ENCODE data around the gene TRIM2.

Gene TRIM2

GRCh38 chr4:153241970-153242838 lies 38.0 kb downstream of the TRIM2 start:
- no peak overlapping the region for H3K4me3 ChIP-seq (ENCODE audit: low read depth, low read length)
- TF ChIP-seq CTCF (IDR thresholded peaks at IDR 0.05; ENCODE audit: low read depth, low read length): no peak

DNA sequence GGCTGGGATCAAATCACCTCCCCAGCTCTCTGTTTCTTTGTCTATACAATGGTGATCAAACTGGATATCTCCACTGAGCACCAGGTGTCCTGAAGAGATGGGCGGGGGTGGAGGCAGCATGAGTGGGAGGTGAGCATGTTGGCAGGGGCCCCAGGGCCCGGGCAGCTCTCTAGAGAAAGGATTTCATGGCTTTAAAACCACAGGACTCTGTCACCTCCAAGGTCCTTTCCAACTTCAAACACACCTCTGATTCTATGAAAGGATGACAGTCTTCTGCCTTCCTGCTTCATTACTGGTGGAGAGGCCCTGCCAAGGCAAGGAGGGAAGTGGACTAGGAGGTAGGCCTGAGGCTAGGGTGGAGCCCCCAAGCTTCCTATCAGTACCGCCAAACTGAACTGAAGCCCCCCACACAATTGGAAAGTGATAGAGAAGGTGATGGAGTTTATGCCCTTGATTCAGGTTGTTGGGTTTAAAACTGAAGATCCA lies 38.6 kb downstream of the TRIM2 start:
- no peak overlapping the region for H3K4me3 ChIP-seq (ENCODE audit: low read depth, low read length)
- TF ChIP-seq CTCF (IDR thresholded peaks at IDR 0.05; ENCODE audit: low read depth, low read length): no peak

DNA sequence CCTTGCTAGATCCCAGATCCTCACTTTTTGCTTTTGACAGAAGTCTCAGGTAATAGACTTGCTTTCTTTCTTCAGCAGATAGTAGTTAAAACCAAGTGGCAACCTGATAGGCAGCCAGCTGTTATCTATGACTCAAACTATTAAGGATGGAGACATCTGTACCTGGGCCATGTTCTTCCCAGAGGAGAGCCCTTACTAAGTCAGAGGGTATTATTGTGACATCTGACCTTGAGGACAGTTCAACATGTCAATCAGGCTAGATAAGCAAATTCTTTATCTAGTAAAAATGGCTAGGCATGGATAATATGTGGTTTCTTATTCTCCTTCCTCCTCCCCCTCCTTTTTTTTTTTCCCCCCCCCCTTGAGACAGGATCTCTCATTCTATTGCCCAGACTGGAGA lies 39.2 kb downstream of the TRIM2 start:
- no peak overlapping the region for H3K4me3 ChIP-seq (ENCODE audit: low read depth, low read length)
- TF ChIP-seq CTCF (IDR thresholded peaks at IDR 0.05; ENCODE audit: low read depth, low read length): no peak

DNA sequence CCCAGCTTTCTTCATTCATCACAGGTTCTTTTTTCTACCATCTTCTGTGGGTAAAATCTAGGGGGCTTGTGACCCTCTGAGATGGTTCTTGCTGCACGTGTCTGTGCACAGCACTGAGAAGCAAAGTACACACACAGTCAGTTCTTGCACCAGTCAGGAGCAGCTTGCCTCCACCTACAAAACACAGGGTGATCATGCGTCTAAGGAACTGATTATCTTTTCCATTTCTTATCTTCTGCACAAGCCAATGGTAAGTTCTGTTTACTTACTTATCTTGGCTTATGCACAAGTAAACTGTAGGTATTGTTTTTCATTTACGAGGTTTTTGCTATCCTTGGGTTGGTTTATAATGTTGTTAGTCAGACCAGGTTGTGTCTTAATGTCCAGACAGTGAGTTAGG lies 40.7 kb downstream of the TRIM2 start:
- TF ChIP-seq CTCF (IDR thresholded peaks at IDR 0.05; ENCODE audit: low read depth, low read length): no peak
- H3K4me3 ChIP-seq (ENCODE audit: low read depth, low read length): no peak overlapping the region

GRCh38 chr4:153245775-153246174 lies 41.5 kb downstream of the TRIM2 start:
- no peak for TF ChIP-seq CTCF (IDR thresholded peaks at IDR 0.05; ENCODE audit: low read depth, low read length)
- no peak overlapping the region for H3K4me3 ChIP-seq (ENCODE audit: low read depth, low read length)

- H3K4me3 ChIP-seq (ENCODE audit: low read depth, low read length): no peak overlapping the region
Measured at GRCh38 chr4:153246446-153247115, 42.3 kb downstream of the TRIM2 start.

More at GRCh38 chr4:153246446-153247115, 42.3 kb downstream of the TRIM2 start:
- TF ChIP-seq CTCF (IDR thresholded peaks at IDR 0.05; ENCODE audit: low read depth, low read length): no peak

Measured in WI38 (cell line).